Nephron (organoid): Measurements from ENCODE around the gene RDH8.

Experiments used
- H3K27ac Mint-ChIP-seq, 3 experiments: 2 replicates each; pipeline ENCODE4 v1.8.0; 2020; ENCODE audit warnings: mixed read lengths in 3 of 3, mild to moderate bottlenecking in 2 of 3, moderate library complexity in 1 of 3
- H3K27me3 Mint-ChIP-seq: 2 replicates; pipeline ENCODE4 v1.8.0; 2021; ENCODE audit warnings: low read depth, mild to moderate bottlenecking, moderate library complexity, mixed read lengths
- H3K36me3 Mint-ChIP-seq: 2 replicates; pipeline ENCODE4 v1.8.0; 2020; ENCODE audit warnings: low read depth, mixed read lengths
- H3K4me1 Mint-ChIP-seq: 2 replicates; pipeline ENCODE4 v1.8.0; 2020; ENCODE audit warnings: mixed read lengths
- H3K4me3 Mint-ChIP-seq, 3 experiments: 2 replicates each; pipeline ENCODE4 v1.8.0; 2020; ENCODE audit warnings: mild to moderate bottlenecking in 3 of 3, mixed read lengths in 3 of 3, moderate library complexity in 2 of 3
- H3K9me3 Mint-ChIP-seq: 2 replicates; pipeline ENCODE4 v1.8.0; 2020; ENCODE audit warnings: mixed read lengths
- TF ChIP-seq, protein P1 (sequence below), 3 experiments: fragments of 200-600 bp; sonication (generic); IDR thresholded peaks; one replicate each; pipeline ENCODE4 v1.5.0; 2021; ENCODE audit warnings: antibody characterized with exemption in 3 of 3; ENCODE audit not compliant: unreplicated experiment in 3 of 3

RDH8 gene

DNA sequence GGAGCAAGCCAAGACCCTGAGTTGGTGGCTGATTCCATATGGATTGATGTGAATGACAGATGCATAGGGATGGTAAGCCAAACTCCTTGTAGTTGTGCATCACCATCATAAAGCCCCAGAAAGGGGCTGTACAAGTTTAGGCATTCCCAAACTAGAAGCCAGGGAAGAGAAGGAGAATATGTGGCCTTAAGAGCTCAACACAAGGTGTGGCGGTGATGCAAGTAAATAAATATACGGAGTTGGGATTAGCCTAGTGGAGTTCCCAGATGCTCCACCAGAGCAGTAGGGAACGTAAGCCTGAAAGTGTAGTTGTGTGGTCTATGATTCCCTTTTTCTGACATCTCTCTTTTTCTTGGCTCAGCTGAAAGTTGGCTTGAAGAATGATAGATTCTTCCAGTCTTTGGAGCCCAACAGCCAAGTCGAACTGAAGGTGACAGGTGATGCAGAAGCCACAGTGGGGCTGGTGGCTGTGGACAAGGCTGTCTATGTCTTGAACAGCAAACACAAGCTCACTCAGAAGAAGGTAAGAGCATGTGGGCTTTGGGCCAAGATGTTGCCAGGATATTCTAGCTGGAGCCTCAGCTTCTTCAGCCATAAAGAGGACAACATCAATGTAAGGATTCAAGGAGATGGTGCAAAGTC, 30.1 kb downstream of the RDH8 start:
- H3K27ac Mint-ChIP-seq, result no peak overlapping the region
- H3K4me1 Mint-ChIP-seq, result no peaks in the 10 kb centered on the region
- peaks cover 54% of the 10 kb centered on the region for H3K27me3 Mint-ChIP-seq
- TF ChIP-seq, protein P1, sequence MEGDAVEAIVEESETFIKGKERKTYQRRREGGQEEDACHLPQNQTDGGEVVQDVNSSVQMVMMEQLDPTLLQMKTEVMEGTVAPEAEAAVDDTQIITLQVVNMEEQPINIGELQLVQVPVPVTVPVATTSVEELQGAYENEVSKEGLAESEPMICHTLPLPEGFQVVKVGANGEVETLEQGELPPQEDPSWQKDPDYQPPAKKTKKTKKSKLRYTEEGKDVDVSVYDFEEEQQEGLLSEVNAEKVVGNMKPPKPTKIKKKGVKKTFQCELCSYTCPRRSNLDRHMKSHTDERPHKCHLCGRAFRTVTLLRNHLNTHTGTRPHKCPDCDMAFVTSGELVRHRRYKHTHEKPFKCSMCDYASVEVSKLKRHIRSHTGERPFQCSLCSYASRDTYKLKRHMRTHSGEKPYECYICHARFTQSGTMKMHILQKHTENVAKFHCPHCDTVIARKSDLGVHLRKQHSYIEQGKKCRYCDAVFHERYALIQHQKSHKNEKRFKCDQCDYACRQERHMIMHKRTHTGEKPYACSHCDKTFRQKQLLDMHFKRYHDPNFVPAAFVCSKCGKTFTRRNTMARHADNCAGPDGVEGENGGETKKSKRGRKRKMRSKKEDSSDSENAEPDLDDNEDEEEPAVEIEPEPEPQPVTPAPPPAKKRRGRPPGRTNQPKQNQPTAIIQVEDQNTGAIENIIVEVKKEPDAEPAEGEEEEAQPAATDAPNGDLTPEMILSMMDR (IDR thresholded peaks at IDR 0.05; ENCODE audit: unreplicated experiment in 3 of 3), result no peak
- no peaks in the 10 kb centered on the region for H3K9me3 Mint-ChIP-seq
- H3K4me3 Mint-ChIP-seq, result no peak overlapping the region
- no peaks in the 10 kb centered on the region for H3K36me3 Mint-ChIP-seq

DNA sequence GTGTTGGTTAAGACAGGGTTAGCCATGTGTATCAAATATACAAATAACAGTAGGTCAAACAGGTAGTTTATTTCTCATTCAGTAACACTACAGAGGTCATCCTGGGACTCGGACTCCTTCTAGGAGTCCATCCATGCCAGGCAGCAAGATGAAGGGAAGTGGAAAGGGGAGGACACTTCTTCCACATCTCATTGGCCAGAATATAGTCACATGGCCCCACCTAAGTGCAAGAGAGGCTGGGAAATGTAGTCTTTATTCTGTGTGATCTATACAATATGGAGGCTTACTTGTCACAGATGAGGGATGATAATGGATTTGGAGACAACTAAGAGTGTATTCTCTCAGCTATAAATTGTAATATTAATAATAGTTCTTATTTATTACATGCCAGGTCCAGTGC, 31.1 kb downstream of the RDH8 start:
- peaks cover 57% of the 10 kb centered on the region for H3K27me3 Mint-ChIP-seq
- no peaks in the 10 kb centered on the region for H3K4me1 Mint-ChIP-seq
- no peak overlapping the region for H3K27ac Mint-ChIP-seq
- TF ChIP-seq, protein P1 (IDR thresholded peaks at IDR 0.05; ENCODE audit: unreplicated experiment in 3 of 3), result no peak
- no peak overlapping the region for H3K4me3 Mint-ChIP-seq
- H3K36me3 Mint-ChIP-seq, result no peaks in the 10 kb centered on the region
- H3K9me3 Mint-ChIP-seq, result no peaks in the 10 kb centered on the region

DNA sequence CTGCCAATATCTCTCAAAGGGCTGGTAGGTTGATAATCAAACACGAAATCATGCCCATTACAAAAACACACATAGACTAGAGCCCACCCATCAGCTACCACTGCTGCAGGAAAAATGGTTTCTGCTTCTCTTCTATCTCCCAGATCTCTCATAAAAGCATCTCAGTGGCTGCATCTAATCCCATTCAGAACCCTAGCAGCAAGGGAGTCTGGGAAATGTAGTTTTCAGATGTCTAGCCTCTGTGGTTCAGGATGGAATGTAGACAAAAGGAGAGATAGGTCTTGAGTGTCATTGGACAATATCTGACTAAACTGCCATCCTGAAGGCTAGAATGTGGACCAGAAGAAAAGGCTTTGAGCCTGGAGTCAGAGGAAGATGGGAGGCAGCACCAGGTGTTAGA, 32.1 kb downstream of the RDH8 start:
- H3K27ac Mint-ChIP-seq, result no peak overlapping the region
- H3K36me3 Mint-ChIP-seq, result no peaks in the 10 kb centered on the region
- H3K4me1 Mint-ChIP-seq, result no peaks in the 10 kb centered on the region
- no peaks in the 10 kb centered on the region for H3K9me3 Mint-ChIP-seq
- H3K27me3 Mint-ChIP-seq, result peaks cover 57% of the 10 kb centered on the region
- TF ChIP-seq, protein P1 (IDR thresholded peaks at IDR 0.05; ENCODE audit: unreplicated experiment in 3 of 3), result no peak
- no peak overlapping the region for H3K4me3 Mint-ChIP-seq

DNA sequence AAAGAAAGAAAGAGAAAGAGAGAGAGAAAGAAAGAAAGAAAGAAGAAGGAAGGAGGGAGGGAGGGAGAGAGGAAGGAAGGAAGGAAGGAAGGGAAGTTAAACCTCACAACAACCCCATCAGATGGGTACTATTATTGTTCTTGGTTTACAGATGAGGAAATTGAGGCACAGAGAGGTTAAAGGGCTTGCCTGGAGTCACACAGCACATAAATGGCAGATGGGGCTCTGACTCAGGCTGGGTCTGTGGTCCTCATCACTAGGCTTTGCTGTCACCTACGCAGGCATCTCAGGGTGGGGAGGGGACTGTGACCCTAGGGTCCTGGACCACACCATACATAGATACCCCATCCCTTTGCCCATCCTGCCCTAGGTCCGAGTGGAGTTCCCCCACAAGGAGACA, 36.3 kb downstream of the RDH8 start:
- no peak overlapping the region for H3K27ac Mint-ChIP-seq

DNA sequence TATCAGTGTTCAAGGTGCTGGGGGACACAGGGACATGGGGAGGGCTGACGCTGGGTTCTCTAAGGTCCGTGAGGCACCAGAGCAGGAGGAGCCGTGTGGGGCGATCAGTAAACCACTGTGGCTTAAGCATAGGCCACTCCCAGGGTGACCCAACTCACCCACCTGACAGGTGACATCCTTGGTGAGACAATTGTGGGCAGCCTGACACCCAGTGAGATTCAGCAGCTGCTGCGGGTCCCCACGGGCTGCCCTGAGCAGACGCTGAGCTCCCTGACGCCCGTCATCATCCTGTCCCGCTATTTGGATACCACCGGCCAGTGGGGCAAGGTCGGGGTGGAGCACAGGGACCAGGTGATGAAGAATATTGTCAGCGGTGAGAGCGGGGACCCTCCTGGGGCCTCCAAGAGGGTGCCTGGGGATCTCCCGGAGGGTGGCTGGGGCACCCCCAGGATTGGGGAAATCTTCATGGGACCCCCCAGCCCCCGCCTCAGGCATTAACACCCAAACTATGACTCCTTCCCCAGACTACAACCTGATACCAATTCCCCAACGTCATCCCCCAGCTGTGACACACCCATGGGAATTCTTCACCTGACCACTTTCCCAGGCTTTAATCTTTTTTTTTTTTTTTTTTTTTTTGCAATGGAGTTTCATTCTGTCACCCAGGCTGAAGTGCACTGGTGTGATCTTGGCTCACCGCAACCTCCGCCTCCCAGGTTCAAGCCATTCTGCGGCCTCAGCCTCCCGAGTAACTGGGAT, 39.5 kb downstream of the RDH8 start:
- TF ChIP-seq, protein P1 (IDR thresholded peaks at IDR 0.05; ENCODE audit: unreplicated experiment in 3 of 3), result no peak
- Mint-ChIP-seq H3K4me3 (no peak overlapping the region), H3K27me3 (peaks cover 52% of the 10 kb centered on the region), H3K4me1 (no peaks in the 10 kb centered on the region), H3K9me3 (no peaks in the 10 kb centered on the region), H3K36me3 (no peaks in the 10 kb centered on the region), H3K27ac (no peak overlapping the region)

More for the DNA sequence above, 36.3 kb downstream of the RDH8 start:
- H3K27me3 Mint-ChIP-seq, result peaks cover 44% of the 10 kb centered on the region
- no peaks in the 10 kb centered on the region for H3K4me1 Mint-ChIP-seq
- H3K9me3 Mint-ChIP-seq, result no peaks in the 10 kb centered on the region
- no peaks in the 10 kb centered on the region for H3K36me3 Mint-ChIP-seq
- TF ChIP-seq, protein P1 (IDR thresholded peaks at IDR 0.05; ENCODE audit: unreplicated experiment in 3 of 3), result no peak
- no peak overlapping the region for H3K4me3 Mint-ChIP-seq
